T-helper 1 cell treated with Interleukin-12 subunit alpha and Interleukin-12 subunit beta and Interleukin-4 antibody, amounts not matched to agents 30 ng/mL and 1 ng/mL, for 36 hours (primary cell): ENCODE data around the gene NTRK2. TPM values are rescaled to one million over a fixed set of nuclear protein-coding genes. Genes with fewer than 3 reads are reported as not detected.

Experiments
- intact Hi-C: fragments of 100-400 bp; cut with micrococcal nuclease; formaldehyde crosslinking; loops from one replicate; pipeline ENCODE4 v1.15.1; 2024
- total RNA-seq: library from RNA; stranded (reverse); gene quantifications from 2 replicates; pipeline ENCODE4 v1.2.3, GENCODE V29; 2022

NTRK2 gene
- total RNA-seq, 1 donor from 2014 or later = 1.5 TPM

DNA sequence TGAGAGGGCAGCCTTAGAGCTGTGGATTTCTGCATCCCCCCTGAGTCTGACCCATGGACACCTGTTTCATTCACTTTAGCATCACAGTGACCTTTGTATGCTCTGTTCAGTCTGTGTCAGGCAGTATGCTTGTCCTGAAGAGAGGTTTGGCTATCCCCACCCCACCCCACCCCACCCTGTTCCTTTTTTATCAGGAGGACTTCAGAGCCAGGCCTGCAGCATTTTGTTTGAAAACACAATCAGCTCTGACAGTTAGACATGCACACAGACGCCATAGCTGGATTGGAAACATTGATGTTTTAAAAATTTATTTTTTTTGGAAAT lies 142.2 kb downstream of the NTRK2 start:
- intact Hi-C loops = no loop called here

DNA sequence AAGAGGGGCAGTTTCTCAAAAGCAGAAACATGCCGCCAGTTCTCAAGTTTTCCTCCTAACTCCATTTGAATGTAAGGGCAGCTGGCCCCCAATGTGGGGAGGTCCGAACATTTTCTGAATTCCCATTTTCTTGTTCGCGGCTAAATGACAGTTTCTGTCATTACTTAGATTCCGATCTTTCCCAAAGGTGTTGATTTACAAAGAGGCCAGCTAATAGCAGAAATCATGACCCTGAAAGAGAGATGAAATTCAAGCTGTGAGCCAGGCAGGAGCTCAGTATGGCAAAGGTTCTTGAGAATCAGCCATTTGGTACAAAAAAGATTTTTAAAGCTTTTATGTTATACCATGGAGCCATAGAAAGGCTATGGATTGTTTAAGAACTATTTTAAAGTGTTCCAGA lies 142.8 kb downstream of the NTRK2 start:
- intact Hi-C loops = no loop called here

DNA sequence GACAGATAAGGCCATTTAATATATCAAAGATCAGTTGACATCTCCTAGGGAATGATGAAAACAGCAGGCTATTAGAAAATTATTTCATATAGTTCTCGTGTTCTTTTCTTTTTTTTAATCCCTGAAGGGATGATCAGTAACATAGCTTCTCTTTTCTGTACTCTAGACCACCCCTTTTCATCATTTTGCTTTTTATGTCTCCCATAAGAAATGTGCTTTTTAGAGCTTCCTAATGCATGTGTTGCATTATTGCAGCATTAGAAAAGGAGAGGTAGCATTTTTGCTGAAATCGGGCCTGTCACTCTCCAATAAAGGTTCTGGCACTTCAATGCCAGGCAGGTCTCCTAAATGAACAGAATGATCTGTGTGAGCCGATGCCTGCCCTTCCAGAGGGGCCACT lies 143.3 kb downstream of the NTRK2 start:
- intact Hi-C loops = no loop called here

DNA sequence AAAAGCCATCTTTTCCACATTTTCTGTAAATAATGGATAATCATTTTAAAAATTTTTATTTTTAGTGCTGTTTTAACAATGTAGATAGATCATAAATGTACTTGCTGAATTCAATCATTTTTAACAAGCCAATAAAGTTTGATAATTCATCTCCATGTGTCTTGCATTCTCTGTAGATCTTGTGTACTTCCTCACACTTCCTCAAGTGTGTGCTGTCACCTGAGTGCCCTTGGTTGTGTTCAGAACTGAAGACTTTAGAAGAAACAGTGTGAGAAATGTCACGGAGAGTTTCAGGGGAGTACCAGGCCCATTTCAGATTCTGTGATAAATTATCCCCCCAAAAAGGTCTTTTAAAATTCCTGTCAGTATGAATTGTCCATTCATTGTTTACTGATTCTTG lies 146.0 kb downstream of the NTRK2 start:
- intact Hi-C loops = no loop called here

DNA sequence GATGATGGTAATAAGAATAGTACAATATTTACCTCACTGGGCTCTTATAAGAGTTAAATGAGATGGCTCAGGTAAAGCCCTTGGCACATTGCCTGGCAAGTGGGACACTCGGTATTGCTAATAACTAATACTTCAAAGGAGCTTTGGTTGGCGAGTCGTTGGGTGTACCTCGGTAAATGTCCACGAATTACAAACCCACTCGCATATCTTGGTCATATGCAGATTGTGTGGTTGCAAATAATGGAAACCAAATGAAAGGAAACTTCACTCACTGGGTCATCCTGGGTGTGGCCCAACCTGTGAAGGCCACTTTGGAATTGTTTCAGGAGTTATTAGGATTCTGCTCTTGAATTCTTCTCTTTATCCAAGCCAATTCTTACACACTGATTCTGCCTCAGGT lies 147.5 kb downstream of the NTRK2 start:
- intact Hi-C loops = no loop called here

DNA sequence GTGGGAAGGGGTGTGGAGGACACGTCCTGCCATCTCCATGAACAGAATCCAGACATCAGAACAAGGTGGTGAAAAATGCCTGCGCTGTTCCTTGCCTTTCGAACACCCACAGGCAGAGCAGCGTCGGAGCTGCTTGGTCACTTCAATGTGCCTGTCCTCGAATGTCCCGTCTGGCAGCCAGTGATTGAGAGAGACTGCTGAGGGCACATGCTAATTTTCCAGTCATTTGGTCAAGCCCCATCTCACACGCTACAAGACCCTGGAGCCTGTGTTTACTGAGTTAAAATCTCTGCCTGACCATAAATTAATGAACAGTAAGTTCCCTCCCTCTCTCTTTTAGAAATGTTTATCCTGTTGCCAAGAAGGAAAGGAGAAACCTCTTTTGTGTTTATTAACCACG lies 149.3 kb downstream of the NTRK2 start:
- intact Hi-C loops = no loop called here

DNA sequence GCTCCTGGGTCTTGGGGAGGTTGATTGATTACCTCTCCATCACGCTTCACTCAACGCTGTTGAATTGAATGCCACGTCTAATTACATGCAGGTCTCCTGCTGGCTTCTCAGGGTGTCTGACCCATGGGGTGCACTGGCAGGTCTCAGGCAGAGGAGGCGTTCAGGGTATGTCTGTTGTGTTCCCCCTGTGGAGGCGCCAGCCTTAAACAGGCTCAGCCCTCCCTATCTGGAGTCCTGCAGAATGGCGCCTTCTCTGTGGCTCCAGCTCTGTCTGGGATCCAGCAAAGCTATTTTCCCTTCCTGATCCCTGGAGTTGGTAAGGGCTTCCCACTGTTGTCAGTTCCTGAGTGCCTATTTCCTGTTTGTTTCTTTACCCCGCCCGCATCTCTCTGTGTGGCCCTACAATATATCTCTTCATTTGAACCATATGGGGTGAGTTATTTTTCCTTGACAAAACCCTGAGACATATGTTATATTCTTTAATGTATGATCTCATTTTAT lies 150.0 kb downstream of the NTRK2 start:
- intact Hi-C loops = no loop called here

DNA sequence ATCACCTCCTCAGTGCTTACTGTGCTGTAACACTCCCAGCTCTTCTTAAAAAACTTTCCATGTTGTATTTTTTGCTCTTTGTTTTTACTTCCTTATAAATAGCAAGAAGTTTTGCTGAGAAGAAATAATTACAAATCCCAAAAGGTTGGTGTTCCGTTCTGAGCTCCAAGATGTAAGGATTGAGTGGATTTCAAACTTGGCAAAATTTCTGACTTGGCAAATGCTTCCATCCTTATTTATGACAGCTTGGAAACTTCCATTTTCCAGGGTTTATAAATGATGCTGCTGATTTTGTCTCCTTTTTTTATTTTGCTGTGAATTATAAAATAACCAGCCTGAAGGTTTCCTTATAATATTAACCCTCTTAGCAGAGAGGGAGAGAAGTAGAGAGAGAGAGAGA lies 151.9 kb downstream of the NTRK2 start:
- intact Hi-C loops = no loop called here

DNA sequence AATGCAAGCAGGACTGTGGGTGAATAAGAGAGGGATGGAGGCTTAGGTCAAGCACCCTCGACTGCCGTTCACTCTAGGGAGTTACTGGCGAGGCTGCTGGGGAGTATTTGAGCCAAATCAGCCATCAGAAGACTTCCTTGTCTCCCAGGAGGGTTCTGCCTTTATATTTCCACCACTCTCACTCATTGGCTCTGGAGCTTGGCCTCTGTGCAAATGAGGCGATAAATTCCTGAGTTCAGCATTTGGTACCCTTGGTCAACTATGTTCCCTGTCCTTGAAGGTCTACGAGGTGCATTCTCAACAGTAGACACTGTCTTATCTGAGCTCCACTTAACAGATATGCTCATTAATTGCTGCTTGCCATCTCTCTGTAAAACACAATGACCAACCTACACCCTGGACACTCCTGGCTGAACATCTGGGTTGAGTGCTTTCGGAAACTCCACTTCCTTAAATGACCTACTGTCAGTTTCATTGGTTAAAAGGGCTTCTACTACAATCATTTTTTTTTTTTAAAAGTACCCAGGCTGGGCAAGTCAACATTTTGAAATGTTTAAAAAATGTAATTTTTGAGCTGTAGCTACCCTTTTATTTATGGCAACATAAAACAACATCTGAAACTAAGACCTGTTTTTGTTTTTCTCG lies 153.2 kb downstream of the NTRK2 start:
- intact Hi-C loops = no loop called here

DNA sequence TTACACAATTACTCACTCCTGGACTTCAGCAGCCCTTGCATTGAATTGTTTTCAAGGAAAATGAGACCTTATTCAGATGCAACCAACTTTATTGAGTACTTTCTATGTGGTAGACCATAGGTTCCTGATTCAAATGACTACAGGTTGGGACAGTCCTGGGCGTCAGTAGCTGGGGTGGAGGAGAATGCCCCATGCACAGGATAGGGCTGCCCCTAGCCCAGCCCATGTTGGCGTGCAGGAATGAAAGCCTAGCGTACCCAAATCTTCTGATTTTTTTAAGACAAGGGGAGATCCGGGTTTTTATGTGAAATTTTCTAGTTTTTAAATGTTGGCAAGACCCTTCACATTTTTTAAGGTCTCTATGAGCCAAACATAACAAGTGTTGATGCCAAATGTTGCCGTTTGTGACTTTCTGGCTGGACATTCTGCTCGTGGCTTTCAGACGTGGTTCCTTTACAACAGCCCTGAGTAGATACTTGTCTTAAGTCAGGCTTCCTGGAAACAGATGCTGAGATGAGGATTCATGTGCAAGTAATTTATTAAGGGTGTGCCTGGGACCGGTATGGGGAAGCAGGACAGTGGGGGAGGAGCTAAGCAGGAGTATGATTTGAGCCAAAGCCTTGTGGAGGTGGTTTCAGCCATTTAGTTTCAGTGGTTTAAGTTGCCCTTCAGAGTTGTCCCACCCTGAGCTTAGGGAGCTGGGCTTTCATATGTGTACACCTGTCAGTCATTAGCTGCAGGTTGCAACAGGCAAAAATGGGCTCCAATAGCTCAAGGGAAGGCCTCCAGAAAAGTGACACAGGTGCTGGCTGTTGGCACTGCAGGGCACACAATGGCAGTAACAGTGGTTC lies 154.1 kb downstream of the NTRK2 start:
- intact Hi-C loops = no loop called here

DNA sequence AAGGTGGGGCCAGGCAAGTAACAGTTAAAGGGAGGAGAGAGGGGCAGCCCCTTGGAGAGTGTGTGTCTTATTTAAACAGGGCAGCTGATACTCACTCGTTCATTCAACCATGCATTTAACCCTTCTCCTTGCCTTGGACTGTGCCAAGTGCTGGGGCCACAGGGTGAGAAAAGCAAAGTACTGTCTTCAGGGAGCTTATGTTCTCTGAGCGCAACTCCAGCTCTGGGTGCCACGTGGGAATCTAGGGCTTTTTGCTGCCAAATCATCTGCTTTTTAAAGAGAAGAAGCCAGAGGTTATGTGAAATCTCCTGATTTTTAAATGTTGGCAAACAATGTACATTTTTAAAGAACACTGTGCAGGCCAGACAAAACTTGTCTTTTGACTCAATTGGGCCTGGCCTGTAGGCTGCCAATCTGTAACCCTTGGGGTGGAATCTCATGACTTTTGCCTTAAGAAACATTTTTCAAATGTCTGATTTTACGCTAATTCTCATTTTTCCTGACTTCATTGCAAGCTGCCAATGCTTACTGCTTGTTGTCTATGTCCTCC lies 157.8 kb downstream of the NTRK2 start:
- intact Hi-C loops = no loop called here

DNA sequence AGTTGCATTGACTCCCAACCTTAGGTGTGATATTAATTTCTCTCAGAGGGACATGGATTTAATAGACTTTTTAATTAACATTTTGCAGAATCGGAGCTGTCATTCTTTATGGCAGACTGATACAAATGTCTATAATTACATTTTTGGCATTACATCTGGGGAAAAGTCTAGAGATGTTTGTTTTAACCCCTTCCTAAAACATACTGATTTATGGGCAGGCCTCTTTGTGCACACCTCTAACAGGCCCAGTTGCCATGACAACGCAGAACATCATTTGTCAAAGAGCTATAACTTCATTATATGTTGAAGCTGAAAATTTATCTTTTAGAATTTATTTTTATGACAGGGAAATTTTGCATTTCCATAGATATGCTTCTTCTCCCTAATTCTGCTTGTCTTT lies 158.5 kb downstream of the NTRK2 start:
- intact Hi-C loops = no loop called here

DNA sequence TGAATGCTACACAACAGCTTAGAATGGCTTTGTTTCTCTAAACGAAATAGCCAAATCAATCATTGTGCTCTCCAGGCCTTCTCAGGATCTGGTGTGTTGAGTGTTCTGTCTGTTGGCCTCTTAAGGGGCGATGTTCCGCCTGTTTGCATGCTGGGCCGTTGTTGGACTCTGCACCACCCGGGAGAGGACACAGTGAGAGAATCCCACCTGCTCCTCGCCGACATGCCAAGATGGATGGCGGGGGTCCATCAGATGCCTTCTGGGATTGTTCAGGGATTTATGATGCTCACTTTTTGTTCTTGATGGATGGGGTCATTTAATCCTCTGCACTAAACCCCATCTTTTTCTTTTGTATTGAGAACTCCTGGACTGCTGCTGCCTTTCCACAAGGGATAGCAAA lies 159.9 kb downstream of the NTRK2 start:
- intact Hi-C loops = no loop called here

DNA sequence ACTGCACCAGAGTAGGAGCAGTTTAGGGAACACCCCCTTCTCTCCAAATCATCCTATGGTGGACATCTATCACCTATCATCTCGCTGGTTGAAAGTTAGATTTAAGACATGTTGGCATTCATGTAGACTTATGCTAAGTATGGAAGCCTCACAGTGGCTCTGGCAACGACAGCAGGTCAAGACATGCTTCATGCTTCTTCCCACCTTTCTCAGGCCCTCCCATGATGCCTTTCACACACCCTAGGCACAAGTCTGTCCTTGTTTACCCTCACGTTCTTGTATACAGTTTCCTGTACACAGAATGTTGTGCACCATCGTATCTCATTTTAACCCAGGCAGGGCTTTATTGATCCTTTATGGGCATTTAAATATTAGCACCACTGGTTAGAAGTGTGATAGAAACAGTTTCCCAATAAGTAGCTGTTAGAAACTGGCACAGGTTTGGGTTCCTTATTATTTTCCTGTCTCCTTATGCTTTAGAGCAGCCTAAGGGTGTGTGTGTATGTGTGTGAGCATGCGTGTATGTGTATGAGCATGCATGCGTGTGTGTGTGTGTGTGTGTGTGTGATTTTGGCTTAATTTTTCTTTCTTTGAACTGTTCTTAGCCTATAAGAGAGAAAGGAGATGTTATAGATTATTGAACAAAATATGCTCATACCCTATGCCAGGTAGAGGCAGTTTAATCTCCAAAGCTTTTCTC lies 160.6 kb downstream of the NTRK2 start:
- intact Hi-C loops = no loop called here

DNA sequence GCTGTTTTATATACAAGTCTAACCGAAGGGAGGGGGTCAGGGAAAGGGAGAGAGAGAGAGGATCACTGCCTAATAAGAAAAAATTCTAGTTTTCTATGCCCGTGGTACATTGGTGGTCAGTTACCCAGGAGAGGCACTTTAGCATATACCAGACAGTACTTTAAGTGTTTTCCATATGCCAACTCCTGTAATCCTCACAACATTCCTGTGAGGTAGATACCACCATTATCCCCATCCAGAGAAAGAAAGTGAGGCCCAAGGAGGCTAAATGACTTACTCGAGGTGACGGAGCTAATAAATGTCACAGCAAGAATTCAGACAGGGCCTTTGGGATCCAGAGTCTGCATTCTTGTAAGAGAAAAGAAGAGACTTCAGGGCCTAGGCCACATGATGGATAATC lies 161.8 kb downstream of the NTRK2 start:
- intact Hi-C loops = no loop called here

DNA sequence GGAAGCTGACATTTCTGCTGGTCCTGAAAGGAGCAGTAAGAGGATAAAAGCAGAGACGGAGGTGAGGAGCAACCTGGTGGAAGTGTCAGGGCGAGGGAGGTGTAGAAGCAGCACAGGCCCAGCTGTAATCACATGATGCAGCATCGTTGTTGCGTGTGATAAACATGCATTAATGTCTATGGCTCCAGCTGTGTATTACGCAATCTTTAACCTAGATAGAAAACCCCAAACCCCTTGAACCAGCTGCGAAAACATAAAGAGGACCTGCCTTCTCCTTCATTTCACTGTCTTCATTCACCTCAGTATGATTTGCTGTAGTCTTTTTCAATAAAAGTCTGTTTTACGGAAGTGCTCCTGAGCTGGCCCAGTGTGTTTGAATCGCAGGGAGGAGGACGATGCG lies 162.9 kb downstream of the NTRK2 start:
- intact Hi-C loops = no loop called here

DNA sequence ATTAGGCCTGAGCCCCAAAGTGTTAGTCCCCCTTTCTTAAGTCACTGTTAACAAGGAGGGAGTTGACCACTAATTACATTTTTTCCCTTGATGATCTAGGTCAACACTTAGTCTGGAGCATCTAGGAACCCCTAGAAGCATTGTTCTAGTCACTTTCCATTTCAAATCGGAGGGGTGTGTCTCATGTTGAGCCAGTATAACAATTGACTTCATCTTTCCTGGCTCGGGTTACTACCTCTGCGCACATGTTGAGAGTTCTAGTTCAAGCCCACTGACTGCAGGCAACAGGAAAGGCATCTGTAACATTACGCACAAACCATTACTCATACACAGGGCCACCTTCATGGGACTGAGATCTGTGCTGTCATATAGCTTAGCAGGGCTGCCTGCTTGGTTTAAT lies 164.9 kb downstream of the NTRK2 start:
- intact Hi-C loops = no loop called here

DNA sequence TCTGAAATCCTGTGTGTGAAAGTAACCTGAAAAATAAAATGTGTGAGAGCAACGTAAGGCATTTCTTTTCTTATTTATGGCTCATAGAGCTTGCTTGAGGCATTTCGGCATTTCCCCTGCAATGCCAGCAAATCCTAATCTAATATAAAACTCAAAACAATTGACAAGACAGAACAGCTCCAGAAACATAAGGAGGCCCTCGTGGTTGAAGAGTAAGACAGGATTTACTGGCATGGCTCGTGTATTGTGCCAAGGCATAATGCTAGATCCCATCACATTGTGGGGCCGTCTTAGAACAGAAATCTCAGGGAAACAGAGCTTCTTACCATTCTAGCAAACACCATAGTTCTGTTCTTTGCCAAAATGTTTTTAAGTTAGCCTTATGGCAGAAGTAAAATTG lies 166.2 kb downstream of the NTRK2 start:
- intact Hi-C loops = no loop called here

DNA sequence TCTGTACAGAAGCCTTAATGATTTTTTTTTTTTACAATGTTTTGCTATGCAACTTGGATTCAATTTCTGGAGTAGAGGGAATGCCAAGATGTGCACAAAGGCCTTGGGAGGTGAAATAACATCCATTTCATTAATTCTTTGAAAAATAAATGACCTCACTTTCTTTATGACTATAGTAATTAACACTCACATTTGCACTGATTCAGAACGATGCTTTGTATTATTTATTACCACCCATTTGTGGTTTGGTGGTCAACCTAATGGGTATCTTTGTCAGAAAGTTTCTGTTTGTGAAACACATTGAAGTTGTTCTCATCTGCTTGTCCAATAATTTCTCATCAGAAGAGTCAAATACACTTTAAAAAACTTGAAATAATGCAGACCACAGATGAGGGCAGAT lies 169.3 kb downstream of the NTRK2 start:
- intact Hi-C loops = no loop called here

DNA sequence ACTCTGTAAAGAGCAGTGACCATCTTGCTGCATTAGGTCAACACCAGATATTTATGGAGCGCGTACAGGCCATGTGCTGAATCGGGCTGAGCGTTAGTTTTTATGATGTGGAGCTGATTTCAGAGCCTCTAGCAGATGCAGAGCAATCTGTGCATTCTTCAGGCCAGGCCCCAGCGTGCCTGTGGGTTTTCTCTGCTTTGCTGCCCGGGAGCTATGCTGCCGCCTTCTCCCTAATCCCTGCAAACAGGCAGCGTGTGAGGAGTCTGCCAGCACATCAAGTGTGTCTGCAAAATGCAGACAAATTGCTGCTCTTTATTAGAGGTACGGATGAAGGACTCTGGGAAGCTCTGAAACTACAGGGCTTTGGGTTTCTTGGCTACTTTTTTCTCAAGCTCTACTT lies 170.0 kb downstream of the NTRK2 start:
- intact Hi-C loops = no loop called here

DNA sequence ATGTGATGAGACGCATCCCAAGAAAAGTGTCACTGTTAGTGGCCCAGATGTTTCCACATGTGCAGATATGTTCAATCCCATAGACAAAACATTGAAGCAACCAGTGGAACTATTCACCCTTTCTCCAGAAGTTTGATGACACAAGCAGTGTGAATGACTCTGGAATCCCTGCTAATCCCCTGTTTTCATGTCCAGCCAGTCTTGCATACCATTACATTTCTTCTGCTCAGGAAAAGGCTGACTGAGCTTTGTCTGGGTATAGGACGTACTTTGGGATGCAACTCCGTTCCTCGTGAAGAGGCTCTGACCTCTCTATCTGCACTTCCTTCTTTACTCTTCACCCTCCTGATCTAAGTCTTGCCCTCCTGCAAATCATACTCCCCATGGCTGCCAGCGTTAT lies 172.4 kb downstream of the NTRK2 start:
- intact Hi-C loops = no loop called here

DNA sequence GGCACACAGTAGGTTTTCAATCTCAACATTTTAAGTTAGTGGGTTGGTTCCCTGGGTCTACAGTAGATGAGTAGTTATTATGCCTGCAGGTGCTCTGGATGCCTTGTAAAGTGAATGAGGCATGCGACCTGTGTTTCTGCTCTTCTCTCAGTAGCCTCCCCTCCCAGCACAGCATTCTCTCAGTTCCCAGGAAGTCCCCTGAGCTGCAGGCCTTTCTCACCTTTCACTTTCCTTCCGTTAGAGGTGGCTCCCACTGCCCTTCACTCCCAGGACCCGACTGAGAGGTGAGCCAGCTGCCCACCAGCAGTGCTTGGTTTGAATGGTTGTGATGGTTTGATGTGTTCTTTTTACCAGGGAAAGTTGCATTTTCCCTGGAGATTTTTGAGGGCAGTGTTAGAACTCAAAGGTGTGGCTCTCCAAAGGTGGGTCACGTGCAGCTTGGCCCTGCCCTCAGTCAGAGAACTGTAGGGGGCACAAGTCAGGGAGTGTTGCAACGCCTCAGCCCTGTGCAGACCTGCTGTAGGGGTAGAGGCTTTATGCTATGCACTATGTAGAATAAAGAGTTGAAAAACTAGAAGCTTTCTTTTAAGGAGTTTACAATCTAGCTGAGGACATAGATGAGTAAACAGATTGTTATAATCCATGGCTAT lies 173.8 kb downstream of the NTRK2 start:
- intact Hi-C loops = no loop called here
